WTC11 (cell line): ENCODE data around the gene VEPH1.

Experiments used
- ATF3 ChIP-seq: sonication (generic); formaldehyde crosslinking; conservative IDR thresholded peaks from 2 replicates; pipeline ENCODE4 v1.8.1; 2022; ENCODE audit warnings: mild to moderate bottlenecking, missing genetic modification reagents
- HMGXB4 ChIP-seq: sonication (generic); formaldehyde crosslinking; IDR thresholded peaks from 2 replicates; pipeline ENCODE4 v1.8.1; 2023; ENCODE audit warnings: mild to moderate bottlenecking, moderate library complexity, missing genetic modification reagents
- JUN ChIP-seq: sonication (generic); formaldehyde crosslinking; IDR thresholded peaks from 2 replicates; pipeline ENCODE4 v1.8.0; 2023; ENCODE audit warnings: mild to moderate bottlenecking, missing genetic modification reagents
- TF ChIP-seq, protein P1 (sequence below): fragments of 250-450 bp; sonication (Bioruptor Pico); IDR thresholded peaks from 2 replicates; pipeline ENCODE4 v1.9.0; 2021; ENCODE audit warnings: mild to moderate bottlenecking
- TF ChIP-seq, protein P2 (sequence below): fragments of 200-600 bp; IDR thresholded peaks from 2 replicates; pipeline ENCODE4 v1.8.0; 2022; ENCODE audit warnings: antibody characterized with exemption

DNA sequence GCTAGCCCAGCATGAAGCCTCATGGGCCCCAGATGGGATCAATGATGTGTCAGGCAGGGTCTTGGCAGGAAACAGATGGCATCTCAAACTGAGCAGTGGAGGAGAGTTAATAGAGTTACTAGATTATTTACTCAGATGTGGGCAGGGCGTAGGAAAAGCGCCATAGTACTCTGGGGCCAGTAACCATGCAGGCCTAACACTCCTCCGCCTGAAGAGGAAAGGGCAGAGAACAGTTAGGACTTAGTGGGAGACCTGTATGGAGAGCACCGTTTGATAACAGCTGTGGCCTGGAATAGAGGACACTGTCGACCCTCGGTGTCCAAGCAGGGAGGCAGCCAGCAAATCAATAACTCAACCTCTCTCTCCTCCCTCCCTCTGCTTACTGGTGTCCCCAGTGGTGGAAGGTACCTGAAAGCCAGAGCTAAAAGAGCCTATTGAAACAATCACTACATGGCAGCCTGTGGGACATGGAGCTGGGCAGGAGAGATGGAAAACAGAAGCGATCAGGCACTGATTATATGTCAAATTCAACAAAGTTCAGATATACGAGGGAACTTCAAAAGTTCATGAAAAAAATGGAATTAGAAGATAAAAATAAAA, 231.8 kb downstream of the VEPH1 start:
- TF ChIP-seq HMGXB4 (CRISPR knock-in tag) (no peak), ATF3 (no peak), JUN (CRISPR knock-in tag) (no peak)
- TF ChIP-seq, protein P1, sequence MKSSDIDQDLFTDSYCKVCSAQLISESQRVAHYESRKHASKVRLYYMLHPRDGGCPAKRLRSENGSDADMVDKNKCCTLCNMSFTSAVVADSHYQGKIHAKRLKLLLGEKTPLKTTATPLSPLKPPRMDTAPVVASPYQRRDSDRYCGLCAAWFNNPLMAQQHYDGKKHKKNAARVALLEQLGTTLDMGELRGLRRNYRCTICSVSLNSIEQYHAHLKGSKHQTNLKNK (CRISPR knock-in tag) = no peak
- TF ChIP-seq, protein P2, sequence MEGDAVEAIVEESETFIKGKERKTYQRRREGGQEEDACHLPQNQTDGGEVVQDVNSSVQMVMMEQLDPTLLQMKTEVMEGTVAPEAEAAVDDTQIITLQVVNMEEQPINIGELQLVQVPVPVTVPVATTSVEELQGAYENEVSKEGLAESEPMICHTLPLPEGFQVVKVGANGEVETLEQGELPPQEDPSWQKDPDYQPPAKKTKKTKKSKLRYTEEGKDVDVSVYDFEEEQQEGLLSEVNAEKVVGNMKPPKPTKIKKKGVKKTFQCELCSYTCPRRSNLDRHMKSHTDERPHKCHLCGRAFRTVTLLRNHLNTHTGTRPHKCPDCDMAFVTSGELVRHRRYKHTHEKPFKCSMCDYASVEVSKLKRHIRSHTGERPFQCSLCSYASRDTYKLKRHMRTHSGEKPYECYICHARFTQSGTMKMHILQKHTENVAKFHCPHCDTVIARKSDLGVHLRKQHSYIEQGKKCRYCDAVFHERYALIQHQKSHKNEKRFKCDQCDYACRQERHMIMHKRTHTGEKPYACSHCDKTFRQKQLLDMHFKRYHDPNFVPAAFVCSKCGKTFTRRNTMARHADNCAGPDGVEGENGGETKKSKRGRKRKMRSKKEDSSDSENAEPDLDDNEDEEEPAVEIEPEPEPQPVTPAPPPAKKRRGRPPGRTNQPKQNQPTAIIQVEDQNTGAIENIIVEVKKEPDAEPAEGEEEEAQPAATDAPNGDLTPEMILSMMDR = no peak
